Stimulated activated CD8-positive, alpha-beta memory T cell treated with anti-CD3 and anti-CD28 coated beads, Interleukin-4, amount 100 ng/mL, for 1 hour (primary cell): ENCODE results near the gene HOXA11.

ENCODE experiments used
- DNase-seq, 2 donors: peaks; one replicate each; pipeline ENCODE4 v3.0.0-alpha.2; 2020; ENCODE audit warnings: low read depth in 2 of 2, low spot score in 1 of 2

Gene HOXA11

DNA sequence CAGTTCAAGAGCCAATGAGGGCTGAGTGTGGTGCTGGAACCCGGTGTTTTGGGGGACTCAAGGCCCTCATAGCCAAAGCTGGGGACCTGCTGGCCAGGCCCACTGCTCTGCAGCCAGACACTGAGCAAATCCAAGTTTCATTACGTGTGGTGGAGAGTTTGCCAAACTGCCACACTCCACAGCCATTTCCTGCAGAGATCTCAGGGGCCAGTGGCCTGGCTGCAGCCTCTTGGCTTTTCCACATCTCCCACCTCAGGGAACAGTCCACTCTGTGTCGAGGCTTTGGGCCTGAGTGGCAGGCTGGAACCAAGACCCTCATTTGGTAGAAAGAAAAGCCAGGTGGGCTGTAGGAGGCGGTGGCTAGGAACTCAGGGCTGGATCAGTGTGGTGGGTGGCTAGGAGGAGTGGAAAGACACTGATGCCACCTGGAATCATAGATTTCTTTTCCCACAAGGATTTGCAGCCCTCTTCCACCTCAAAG, 3.2 kb downstream of the HOXA11 start:
- no peak for DNase-seq

DNA sequence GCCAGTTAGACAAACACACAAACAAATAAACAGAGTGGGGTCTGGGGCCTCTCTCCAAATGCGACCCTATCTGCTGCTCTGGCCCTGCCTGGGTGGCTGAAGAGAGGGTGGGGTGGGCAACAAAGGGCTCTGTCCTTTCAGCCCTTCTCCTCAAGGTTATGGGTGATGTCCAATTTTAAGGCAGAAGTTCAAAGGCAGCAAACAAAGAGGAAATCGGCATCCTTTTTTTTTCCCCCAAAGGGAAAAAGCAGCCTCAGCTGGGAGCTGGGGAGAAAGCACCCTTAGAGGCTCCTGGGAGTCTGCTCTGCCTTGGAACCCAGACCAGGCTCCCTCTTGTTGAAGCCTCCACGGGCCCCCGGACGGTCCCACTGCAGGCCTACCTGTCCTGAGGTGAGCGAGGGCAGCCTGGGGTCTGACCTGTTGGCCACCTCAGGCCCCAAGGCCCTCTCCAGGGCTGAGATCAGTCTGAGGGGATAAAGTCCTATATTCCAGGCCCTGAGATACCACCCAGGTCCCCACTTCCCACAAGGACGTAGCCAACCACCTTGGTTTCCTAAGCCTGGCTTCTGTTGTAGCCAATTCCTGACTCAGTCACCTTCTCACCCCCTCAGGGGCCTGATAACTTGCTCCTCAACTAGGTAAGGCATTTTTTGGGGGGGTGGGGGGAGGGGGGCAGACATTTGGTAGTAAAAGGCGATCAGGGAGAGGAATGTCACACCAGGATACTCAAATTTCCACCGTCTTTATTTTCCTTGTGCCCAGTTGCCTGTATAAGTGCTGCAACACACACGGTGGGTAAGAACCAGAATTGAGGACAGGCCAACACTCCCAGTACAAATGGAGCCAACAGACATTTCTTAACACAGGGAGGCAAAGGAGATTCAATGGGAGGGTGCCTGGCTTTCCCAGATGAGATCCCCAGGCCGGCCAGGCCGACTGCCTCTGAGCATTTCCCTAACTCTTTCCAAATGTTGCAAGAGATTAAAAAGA, 4.3 kb downstream of the HOXA11 start:
- no peak for DNase-seq

DNA sequence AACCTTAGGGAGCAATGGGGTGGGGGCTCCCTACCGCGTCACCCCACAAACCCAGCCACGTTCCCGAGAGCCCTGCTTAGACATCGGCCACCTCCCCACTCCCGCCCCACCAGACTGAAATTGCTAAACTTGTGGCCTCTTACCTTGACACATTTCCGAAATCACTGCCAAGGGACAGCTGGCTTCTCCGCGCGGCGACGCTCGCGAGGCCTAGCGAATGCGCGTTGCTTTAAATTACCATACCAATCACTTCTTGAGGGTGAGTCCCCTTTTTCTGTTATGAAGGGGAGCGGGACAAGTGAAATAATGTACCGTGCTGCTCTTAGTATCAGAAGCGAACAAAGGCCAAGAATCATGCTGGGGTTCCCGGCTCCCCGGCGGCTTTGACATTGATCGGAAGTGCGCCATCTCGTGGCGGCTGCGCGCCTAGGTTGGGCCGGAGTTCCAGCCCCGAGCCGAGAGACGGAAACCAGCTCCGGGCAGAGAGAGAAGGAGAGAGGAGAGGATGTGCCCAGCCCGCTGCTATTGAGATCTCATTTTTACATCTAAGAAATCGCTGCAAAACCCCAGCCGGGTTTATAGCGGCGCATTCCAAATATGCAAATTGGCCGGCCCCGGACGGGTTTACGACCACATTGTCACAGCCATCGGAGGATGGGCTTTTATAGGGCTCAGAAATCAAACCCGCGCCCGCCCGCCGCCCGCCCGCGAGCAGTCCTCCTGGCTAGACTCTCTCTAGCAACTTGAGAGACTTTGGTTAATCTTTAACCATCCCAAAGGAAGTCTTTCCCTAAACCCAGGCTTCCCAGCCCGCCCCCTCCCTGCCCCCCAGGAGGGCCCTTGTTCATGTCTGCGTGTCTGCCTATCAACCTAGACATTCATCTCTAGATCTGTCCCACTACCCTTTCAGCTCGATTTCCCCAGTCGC, 5.3 kb downstream of the HOXA11 start:
- DNase-seq = no peak

DNA sequence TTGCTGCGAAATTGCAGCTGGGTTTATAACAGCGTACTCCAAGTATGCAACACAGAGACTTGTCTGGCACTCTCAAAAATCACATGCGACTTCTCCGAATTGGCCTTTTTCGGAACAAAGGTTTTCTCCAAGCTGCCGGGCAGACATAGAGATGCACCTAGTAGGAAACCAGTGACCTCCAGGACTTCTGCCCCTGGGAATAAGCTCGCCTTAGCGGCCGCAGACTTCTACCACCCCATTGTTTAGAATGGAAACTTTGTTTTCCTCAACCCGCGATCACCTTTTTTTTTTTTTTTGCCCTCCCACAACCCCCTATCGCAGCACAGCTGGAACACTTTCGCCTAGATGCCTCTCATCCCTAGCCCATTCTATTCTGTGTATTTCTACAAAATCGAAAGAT, 6.0 kb downstream of the HOXA11 start:
- no peak for DNase-seq

DNA sequence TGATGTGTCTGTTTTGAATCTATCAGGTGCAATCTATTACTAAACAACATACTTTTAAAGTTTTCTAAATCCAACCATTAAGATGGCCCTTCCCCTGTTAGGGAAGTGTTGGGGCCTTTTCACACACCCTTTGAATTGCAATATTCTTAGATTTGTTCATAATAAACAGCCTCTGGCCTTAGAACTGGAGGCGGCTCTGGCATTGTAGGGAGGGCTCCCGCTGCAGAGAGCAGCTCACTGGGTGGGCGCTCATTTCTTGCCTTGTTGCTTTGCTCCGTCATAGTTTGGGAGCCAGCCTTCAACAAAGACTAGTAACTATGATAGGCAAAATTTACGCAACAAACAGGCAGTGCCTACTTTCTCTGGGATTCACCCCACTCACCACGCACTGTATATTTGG, 6.7 kb downstream of the HOXA11 start:
- no peak for DNase-seq

DNA sequence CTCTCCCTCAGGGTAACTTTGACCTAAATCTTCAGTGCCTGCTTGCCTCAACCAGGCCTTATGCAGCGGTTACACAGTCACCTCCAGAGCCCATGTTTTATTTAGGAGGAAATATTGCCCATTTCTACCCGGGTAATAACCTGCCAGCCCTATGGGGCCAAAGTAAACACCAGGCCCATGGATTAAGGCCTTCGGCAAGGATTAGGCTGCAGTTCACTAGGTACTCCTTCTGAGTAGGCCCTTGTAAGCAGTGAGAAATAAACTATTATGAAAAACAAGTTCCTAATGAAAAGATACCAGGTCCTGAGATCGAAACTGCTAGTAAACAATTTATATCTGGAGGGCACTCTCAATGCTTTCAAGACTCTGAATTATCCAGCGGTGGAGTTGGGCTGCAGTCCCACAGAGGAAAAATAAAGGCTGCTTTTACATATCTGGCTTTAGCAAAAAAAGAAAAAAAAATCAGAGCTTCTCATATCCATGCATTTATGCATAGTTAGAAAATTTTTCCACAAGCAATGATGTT, 7.2 kb downstream of the HOXA11 start:
- DNase-seq = no peak

DNA sequence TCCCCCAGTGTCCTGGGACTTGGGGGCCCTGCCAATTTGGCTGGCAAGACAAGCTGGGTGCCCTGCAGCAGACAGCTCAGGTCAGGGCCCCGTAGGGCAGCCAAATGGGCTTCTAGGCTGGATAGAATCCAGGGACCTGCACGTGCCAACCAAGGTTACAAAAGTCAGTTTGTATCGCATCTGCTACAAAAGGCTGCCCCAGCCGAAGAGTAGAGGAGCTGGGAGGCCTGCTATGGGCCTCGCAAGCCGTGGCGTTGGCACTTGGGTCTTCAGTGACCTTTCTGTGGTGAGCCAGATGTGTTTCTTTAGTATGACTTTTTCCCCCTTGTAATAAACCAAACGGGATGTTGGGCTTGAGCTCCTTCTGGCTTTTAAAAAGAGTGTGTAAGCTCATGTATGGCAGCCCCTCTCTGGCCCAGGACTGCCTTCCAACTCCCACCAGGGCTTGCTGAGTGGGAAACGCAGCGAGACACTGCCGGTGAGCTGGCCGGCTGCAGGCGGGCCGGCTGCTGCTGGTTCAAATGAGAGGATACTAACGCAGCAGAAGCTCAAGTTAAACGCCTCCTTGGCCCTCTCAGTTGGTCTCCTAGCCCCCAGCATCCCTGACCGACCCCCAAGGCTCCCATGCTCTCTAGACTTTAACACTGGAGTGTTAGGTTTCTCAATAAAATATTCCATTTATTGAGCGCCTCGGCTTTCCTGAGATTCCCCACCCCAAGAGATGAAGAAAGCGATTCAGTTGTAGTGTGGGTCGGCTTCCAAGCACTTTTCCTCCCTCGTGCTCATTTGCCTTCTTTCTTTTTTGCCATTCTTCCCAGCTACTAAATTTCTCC, 7.9 kb downstream of the HOXA11 start:
- DNase-seq = no peak

DNA sequence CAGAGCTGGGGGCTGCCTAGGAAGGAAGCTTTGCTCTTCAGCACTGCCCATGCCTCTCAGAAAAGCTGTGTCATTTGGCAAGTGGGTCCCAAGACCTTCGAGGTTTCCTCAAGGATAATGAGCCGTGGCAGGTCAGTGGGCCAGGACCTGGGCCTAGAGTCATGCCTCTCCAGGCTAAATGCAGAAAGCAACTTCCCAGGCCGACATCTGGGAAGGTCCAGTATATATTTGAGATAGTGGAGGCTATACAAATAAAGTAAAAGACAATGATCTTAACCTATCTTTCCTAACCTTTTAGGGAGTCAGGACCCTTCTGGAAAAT, 8.5 kb downstream of the HOXA11 start:
- no peak for DNase-seq

DNA sequence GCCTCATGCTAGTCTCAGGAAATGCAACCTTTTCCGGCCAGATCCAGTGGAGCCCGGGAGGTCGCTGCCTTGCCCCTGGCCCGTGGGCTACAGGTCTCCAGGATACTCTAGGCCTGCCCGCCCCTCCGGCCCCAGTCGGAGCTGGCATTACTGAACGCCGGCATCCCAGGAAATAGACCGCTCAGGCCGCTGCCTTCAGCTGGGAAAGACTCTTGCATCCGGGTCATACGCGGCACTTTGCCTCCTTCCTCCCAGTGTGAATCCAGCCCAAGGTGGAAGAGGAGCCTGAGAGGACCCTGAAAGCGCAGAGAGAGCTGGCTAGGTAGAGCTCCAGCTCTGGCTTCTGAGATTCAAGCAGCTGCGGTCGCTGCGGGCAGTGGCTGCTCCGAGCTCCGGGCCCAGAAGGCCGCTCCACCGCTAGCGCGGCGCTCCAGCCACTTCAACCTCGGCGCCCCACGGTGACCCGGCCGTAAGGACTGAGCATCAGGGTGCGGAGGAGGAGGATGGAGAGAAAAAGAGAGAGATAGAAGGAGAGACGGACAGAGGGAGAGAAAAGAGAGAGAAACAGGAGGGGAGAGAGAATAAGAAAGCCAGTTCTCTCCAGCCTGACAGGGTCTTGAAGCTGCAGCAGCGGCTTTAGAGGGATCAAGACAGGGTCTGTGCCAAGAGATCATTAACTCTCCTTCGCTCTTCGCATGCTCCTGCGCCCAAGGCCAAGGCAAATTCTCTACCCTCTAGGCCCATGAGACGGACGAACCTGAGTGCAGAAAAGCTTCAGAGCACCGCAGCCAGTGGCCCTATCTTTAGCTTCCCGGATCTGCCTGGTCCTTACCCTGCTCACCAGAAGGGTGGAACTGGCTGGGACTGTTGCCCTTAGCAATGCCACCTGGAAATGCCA, 9.2 kb downstream of the HOXA11 start:
- no peak for DNase-seq

DNA sequence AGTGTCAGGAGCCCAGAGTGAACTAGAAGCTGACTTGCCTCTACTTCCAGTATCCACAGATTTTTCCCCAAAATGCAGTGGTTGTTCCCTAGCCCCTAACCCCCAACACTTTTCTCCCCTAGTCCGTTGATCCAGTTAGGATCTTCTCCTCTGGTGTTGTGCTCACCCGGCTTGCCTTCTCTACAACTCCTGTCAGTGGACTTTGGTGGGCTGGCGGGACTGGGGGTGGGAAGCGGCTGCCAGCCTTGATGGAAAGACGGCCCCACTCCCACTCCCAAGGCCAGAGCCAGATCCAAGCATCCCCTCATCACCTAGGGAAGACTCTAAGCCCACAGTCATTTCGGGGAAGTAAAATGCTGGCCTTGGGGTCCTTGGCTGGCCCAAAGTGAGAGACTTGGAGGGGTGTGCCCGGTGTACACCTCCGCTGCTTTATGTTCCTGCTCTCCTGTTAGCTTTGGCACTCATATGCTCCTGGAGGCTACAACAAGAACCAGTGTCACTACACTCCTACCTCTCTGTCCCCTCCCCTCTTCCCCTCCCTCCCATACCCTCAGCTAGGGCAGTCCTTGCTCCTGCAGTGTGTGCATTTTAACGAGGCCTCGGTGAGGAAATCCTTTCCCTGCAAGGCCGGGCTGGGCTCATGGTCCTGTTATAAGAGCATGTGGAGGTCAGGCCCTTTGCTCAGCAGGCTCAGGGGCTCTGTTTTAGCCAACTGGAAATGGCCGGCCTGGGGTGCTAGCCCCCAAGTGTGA, 10.0 kb downstream of the HOXA11 start:
- DNase-seq = no peak

DNA sequence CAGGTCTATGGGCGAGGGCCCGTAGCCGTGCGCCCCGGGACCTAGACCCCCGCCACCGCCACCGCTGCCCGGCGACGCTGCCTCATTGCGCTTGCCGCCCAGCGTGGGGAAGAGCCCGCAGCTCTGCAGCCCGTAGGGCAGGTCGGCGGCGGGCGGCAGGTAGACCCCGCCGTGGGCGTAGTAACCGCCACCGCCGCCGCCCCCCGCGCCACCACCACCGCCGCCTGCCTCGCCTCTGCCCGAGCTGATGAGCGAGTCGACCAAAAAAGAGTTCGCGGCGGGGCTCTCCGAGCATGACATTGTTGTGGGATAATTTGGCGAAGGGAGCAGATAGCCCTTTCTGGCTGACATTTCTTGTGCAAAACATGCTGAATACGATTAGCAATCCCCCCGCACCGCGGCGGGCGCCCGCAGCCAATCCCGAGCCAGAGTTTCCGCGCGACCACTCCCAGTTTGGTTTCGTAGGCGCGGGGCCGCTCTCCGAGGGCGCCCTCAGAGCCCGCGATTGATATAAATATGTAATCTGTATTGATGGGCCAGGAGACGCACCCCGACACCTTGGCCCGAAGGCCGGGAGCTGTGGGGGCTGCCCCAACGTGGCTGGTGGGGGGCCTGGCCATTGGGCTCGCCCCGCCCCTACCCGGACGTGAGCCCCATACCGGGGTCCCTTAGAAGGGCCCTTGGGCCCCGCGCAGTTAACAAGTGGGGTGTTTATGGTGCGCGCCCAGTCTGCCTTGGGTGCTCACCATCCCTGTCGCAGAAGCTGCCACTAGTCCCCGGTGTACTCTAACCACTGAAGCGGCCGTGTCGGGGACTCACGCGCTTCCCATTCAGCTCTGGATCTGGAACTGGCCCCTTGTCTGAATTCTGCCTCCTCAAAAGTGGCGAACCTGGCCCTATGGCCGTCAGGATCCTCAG, 10.8 kb downstream of the HOXA11 start, which contains the start of gene HOXA10:
Gene HOXA10 (minus strand): TSS at position 365 of the 918 bp plus-strand sequence. CDS start 14 bp downstream, at position 351.
- DNase-seq = no peak

DNA sequence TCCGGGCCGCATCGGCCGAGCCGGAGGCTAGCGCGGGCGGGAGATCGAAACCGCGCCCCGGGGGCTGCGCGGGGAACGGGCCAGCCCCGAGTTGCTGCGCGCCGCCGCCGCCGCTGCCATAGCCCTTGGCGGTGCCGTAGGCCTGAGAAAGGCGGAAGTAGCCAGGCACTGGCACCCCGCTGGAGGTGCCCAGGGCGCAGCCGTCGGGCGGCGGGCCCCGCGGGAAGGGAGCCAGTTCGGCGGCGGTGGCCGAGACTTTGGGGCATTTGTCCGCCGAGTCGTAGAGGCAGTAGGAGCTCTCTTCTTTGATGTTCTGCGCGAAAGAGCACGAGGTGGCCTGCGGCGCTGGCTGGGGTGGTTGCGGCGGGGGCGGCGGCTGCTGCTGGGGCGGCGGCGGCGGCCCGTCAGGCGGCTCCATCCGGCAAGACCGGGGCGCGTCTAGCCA, 11.5 kb downstream of the HOXA11 start:
- no peak for DNase-seq

DNA sequence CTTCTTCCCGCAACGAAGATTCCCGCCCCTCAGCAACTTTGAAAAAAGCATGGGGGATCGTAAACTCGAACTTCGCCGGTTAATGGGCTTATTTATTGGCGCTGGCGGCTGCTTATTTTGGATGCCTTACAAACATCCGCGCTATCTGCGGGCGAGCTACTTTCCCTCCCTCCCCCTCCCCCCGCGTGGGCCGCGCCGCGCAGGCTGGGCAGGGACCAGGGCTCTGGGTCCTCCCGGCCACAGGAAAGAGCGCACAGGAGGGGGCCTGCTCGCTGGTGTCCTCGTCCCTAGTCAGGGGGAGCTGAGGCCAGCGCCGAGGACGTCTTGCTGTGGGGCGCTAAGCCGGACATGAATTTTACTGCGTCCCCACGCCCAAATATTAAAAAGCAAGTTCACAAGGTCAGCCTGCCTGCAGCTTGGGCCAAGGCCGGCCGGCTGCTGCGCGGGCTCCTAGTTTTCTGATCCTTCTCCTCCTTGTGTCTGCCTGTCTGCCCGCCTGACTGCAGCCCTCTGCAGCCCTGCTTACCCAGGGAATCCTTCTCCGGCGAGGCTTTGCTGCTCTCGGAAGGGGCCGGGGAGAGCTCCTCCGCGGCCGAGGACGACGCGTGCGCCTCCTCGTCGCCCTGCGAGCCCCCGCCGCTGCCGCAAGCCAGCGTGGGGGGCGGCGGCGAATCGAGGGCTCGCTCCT, 12.1 kb downstream of the HOXA11 start:
- DNase-seq = no peak

DNA sequence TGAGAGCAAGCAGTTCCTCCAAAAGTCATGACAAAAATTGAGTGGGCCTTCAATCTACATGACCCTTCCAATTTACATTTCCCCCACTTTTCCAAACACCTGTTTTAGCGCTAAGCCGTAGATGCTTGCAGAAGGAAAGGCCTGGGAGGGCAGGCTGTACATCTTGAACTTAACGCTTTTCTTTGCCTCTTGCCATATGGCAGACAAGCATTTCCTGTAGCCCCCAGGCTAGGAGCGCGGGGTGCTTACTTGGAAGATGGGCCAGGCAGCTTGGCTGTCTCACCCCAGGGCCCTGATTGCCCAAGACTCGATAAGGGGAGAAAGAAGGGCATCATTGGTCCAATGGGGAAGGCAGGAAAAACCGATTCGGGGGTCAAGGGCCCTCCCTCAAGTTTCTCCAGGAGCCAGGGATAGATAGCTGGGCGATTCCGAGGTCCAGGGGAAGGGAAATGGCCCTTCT, 12.7 kb downstream of the HOXA11 start:
- no peak for DNase-seq

DNA sequence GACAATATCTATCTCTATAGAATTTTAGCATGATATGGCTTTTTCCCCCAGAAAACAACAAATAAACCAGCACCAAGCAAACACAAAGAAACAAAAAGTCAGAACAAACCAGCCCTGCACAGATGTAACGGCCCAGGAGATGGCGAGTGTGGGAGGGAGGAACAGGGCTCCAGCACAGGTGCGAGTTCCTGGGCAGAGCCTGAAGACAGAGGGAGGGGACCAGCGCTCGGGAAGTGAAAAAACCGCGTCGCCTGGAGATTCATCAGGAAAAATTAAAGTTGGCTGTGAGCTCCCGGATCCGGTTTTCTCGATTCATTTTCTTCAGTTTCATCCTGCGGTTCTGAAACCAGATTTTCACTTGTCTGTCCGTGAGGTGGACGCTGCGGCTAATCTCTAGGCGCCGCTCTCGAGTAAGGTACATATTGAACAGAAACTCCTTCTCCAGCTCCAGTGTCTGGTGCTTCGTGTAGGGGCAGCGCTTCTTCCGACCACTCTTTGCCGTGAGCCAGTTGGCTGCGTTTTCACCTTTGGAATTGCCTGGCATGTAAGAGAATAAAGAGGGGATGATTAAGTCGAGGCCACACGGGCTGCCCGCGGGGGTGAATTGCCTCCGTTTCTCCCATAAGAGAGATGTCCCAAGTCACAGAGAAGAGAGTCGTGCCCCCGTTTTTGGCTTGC, 13.3 kb downstream of the HOXA11 start:
- no peak for DNase-seq

DNA sequence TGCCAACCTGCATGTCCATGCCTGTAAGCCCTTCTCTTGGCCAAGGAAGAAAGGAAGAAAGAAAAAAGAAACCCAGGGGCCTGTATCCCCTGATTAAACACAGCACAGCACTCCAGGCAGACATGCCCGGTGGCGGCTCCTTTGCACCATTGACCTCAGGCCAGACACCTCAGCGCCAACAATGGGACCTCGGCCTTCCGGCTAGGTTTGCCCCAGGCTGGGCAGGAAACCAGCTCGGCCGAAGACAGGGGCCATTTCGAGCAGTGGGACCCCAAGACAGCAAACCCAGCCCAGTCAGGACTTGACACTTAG, 13.8 kb downstream of the HOXA11 start:
- DNase-seq = no peak
